Activated naive CD8-positive, alpha-beta T cell (primary cell): ENCODE data around the gene CYP27A1.
"Not testable (repeated sequence)": the region's sequence is repeated elsewhere in the genome, so short reads cannot be mapped to it uniquely, and the experiment has no call there.

ENCODE experiments used
- H3K27ac Mint-ChIP-seq: one replicate; pipeline ENCODE4 v1.8.0; 2021; ENCODE audit warnings: mixed read lengths
- H3K27me3 Mint-ChIP-seq: one replicate; pipeline ENCODE4 v1.8.0; 2021; ENCODE audit warnings: mixed read lengths
- H3K36me3 Mint-ChIP-seq: one replicate; pipeline ENCODE4 v1.8.0; 2021; ENCODE audit warnings: mixed read lengths
- H3K4me1 Mint-ChIP-seq: one replicate; pipeline ENCODE4 v1.8.0; 2021; ENCODE audit warnings: low read depth, mixed read lengths
- H3K4me3 Mint-ChIP-seq: one replicate; pipeline ENCODE4 v1.8.0; 2021; ENCODE audit warnings: mild to moderate bottlenecking, mixed read lengths
- H3K9me3 Mint-ChIP-seq: one replicate; pipeline ENCODE4 v1.8.0; 2021; ENCODE audit warnings: low read depth, mixed read lengths

The CYP27A1 gene

GRCh38 chr2:218754781-218755180 is 27.2 kb upstream of the CYP27A1 start:
- Mint-ChIP-seq H3K4me3 (no peak overlapping the region), H3K4me1 (no peaks in the 10 kb centered on the region), H3K9me3 (no peaks in the 10 kb centered on the region), H3K27me3 (no peaks in the 10 kb centered on the region), H3K27ac (no peak overlapping the region), H3K36me3 (peaks cover 31% of the 10 kb centered on the region)

DNA sequence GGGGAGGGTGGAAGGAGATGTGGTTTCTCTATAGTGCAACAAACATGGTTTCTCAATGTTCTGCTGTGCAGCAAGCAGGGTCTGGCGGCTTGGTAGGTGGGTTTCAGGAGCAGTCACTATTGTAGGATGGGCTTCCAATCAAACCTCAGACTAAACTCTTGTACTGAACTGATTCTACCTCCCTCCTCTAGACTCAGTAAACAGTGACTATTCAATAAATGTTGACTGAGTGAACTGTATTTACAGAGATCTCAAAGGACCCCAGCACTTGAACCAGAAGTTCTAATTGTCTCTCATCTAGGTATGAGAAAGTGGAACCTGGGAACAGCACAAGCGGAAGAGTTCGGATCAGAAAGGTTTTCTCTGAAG is 26.8 kb upstream of the CYP27A1 start:
- H3K36me3 Mint-ChIP-seq, result peaks cover 30% of the 10 kb centered on the region
- H3K9me3 Mint-ChIP-seq, result no peaks in the 10 kb centered on the region
- no peak overlapping the region for H3K4me3 Mint-ChIP-seq
- H3K27me3 Mint-ChIP-seq, result no peaks in the 10 kb centered on the region
- H3K4me1 Mint-ChIP-seq, result no peaks in the 10 kb centered on the region
- no peak overlapping the region for H3K27ac Mint-ChIP-seq

DNA sequence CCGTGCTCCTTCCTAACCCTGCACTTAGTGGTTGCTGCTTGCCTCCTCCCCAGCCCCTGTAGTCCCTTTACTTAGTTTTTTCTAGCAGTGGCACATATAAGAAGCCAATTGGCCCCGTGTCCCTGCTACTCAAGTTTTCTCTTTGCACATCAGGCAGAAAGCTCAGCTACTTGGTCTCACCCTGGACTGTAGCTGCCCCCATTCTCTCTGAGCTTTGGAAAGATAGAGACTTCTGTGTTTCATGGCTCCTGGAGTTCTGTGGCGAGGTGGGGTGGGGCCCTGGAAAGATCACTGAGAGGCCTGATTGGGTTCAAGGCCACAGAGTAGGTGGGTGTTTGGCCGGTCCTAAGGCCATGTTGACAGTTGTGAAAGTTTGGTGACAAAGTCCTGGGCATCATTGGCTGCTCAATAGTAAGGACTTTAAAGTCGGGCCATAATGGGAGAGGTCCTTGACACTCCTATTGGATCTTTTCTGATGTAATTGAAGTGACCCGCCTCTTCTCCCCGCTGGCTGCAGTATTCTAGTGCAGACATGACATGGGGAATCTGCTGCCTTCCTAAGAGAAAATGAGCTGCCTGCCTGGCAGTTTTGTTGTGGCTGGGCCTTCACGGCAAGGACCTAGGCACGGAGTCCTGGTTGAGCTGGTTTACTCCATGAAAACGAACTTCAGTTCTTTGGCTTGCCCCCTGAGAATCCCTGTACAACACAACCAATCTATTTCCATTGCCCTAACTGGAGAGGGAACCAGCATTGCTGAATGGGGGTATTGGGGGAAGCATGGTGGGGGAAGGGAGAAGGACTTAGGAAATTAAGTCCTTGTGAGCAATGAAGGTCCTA is 26.2 kb upstream of the CYP27A1 start:
- no peaks in the 10 kb centered on the region for H3K4me1 Mint-ChIP-seq
- no peaks in the 10 kb centered on the region for H3K9me3 Mint-ChIP-seq
- no peaks in the 10 kb centered on the region for H3K27me3 Mint-ChIP-seq
- peaks cover 26% of the 10 kb centered on the region for H3K36me3 Mint-ChIP-seq
- H3K27ac Mint-ChIP-seq, result no peak overlapping the region
- H3K4me3 Mint-ChIP-seq, result no peak overlapping the region

GRCh38 chr2:218756599-218757377 is 25.2 kb upstream of the CYP27A1 start:
- Mint-ChIP-seq H3K9me3 (no peaks in the 10 kb centered on the region), H3K27me3 (no peaks in the 10 kb centered on the region), H3K4me3 (no peak overlapping the region), H3K4me1 (no peaks in the 10 kb centered on the region), H3K36me3 (peaks cover 23% of the 10 kb centered on the region), H3K27ac (no peak overlapping the region)

DNA sequence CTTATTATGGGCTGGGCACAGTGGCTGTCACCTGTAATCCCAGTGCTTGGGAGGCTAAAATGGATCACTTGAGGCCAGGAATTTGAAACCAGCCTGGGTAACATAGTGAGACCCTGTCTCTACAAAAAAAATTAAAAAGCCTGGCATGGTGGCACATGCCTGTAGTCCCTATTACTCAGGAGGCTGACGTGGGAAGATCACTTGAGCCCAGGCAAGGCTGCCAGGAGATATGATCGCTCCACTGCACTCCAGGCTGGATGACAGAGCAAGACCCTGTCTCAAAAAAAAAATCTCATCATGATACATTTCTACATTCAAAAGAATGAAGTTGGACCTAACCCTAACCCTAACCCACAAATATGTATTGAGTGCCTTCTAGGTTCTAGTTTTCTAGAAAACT is 20.2 kb upstream of the CYP27A1 start:
- Mint-ChIP-seq H3K27ac (no peak overlapping the region), H3K27me3 (no peaks in the 10 kb centered on the region), H3K4me1 (no peaks in the 10 kb centered on the region), H3K4me3 (no peak overlapping the region), H3K9me3 (no peaks in the 10 kb centered on the region), H3K36me3 (no peaks in the 10 kb centered on the region)

- H3K4me1 Mint-ChIP-seq, H3K27ac Mint-ChIP-seq, H3K4me3 Mint-ChIP-seq, H3K27me3 Mint-ChIP-seq: not testable (repeated sequence)
- peaks cover 11% of the 10 kb centered on the region for H3K9me3 Mint-ChIP-seq
- peaks cover 26% of the 10 kb centered on the region for H3K36me3 Mint-ChIP-seq
Observed at GRCh38 chr2:218772759-218773158, 9.2 kb upstream of the CYP27A1 start.

DNA sequence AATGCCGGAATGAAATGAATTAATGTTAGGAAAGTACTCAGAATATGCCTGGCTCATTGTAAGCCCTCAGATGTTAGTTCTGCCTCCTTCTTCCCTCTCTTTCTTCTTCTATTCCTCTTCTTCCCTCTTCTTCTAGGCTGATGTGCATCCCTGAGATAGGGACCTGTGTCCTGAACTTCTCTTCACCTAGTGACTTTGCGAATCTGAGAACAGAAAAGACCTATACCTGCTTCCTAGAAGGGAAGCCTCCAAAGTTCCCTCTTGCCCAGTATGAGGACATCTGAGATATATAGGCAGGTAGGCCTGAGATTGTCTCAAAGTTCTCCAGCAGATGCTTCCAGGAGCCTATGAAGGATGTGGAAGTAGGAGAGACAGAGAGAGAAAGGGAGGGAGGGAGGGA is 8.1 kb upstream of the CYP27A1 start:
- Mint-ChIP-seq H3K4me1 (no peaks in the 10 kb centered on the region), H3K9me3 (peaks cover 11% of the 10 kb centered on the region), H3K4me3 (no peak overlapping the region), H3K27ac (no peak overlapping the region), H3K27me3 (peaks cover 8% of the 10 kb centered on the region), H3K36me3 (peaks cover 28% of the 10 kb centered on the region)

DNA sequence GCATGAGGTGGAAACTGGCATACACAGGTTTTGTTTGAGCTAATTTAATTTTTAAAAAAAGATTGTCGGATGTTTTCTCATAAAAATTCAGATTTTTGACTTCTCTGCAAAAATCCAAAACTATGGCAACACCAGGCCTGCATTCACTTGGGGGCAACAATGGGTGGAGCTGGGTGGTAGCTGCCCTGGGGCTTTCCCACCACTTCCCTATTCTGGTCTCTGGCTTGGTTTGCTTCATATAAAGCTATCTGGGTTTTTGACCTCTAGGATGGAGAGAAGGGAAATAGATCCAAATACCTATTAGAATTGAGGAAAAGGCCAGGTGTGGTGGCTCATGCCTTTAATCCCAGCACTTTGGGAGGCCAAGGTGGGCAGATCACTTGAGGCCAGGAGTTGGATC is 5.5 kb upstream of the CYP27A1 start:
- H3K9me3 Mint-ChIP-seq, result peaks cover 11% of the 10 kb centered on the region
- H3K4me1 Mint-ChIP-seq, result peaks cover 8% of the 10 kb centered on the region
- H3K27ac Mint-ChIP-seq, result no peak overlapping the region
- peaks cover 27% of the 10 kb centered on the region for H3K36me3 Mint-ChIP-seq
- peaks cover 20% of the 10 kb centered on the region for H3K27me3 Mint-ChIP-seq
- no peak overlapping the region for H3K4me3 Mint-ChIP-seq

- Mint-ChIP-seq H3K9me3 (peaks cover 11% of the 10 kb centered on the region), H3K27ac (no peak overlapping the region), H3K4me3 (no peak overlapping the region)
Observed at GRCh38 chr2:218777276-218777990, 4.5 kb upstream of the CYP27A1 start.

GRCh38 chr2:218780046-218780445 is 1.9 kb upstream of the CYP27A1 start:
- Mint-ChIP-seq H3K9me3 (peaks cover 11% of the 10 kb centered on the region), H3K4me3 (no peak overlapping the region), H3K27ac (no peak overlapping the region), H3K36me3 (peaks cover 26% of the 10 kb centered on the region), H3K4me1 (peaks cover 8% of the 10 kb centered on the region), H3K27me3 (peaks cover 36% of the 10 kb centered on the region)

More at GRCh38 chr2:218777276-218777990, 4.5 kb upstream of the CYP27A1 start:
- Mint-ChIP-seq H3K27me3 (peaks cover 23% of the 10 kb centered on the region), H3K36me3 (peaks cover 25% of the 10 kb centered on the region), H3K4me1 (peaks cover 8% of the 10 kb centered on the region)

DNA sequence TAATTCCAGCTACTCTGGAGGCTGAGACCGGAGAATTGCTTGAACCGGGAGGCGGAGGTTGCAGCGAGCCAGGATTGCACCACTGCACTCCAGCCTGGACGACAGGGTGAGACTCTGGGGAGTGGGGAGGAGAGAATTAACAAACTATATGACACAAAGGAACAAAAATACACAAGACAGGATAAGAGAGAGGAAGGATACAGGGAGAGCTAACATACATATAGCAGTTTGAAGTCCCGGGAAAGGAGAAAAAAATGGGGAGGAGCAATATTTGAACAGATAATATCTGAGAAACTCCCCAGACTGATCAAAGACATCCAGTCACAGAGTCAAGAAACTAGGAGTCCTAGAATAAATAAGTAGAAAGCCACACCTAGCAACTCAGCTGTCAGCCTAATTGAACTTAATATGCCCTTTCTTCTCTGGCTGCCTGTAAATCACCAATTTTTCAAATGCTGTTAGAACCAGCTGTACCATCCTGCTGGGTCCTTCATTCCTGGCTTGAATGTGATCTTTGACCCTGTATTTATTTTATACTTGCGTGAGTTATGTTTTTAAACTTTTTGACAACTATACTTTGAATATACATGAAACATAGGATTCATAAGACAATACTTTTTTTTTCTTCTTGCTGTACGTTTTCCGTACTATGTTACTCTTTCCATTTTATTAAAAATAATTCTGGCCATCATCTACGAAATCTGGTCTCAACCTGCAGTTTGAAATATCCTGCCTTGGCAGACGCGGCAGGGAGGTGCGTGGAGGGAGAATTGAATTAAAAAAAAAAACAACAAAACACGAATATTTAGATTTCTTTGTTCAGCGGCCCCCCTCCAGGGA is 876 bp upstream of the CYP27A1 start:
- H3K27ac Mint-ChIP-seq, result no peak overlapping the region
- peak overlapping the region; percentile 44 for H3K4me3 Mint-ChIP-seq
- H3K27me3 Mint-ChIP-seq, result peaks cover 38% of the 10 kb centered on the region
- peaks cover 10% of the 10 kb centered on the region for H3K9me3 Mint-ChIP-seq
- peaks cover 20% of the 10 kb centered on the region for H3K36me3 Mint-ChIP-seq
- peaks cover 8% of the 10 kb centered on the region for H3K4me1 Mint-ChIP-seq

- H3K27me3 Mint-ChIP-seq, result peaks cover 37% of the 10 kb centered on the region
- no peak overlapping the region for H3K4me3 Mint-ChIP-seq
Observed at GRCh38 chr2:218782528-218782844, 539 bp downstream of the CYP27A1 start.

GRCh38 chr2:218783688-218784087 is 1.7 kb downstream of the CYP27A1 start:
- Mint-ChIP-seq H3K27ac (no peak overlapping the region), H3K9me3 (no peaks in the 10 kb centered on the region), H3K4me3 (no peak overlapping the region), H3K27me3 (peaks cover 39% of the 10 kb centered on the region), H3K36me3 (peaks cover 13% of the 10 kb centered on the region), H3K4me1 (peaks cover 8% of the 10 kb centered on the region)

More at GRCh38 chr2:218782528-218782844, 539 bp downstream of the CYP27A1 start:
- Mint-ChIP-seq H3K4me1 (peaks cover 8% of the 10 kb centered on the region), H3K27ac (no peak overlapping the region), H3K9me3 (no peaks in the 10 kb centered on the region), H3K36me3 (peaks cover 10% of the 10 kb centered on the region)

DNA sequence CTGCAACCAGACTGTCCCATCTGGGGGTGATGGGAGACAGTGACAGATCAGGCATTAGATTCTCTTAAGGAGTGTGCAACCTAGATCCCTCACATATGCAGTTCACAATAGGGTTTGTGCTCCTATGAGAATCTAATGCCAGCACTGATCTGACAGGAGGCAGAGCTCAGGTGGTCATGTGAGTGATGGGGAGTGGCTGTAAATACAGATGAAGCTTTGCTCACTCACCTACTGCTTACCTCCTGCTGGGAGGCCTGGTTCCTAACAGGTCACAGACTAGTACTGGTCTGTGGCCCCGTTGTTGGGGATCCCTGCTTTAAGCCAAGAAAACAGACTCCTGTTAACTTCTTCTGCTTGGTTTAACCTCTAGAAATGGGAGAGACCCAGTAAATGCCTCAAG is 3.2 kb downstream of the CYP27A1 start:
- H3K9me3 Mint-ChIP-seq, result no peaks in the 10 kb centered on the region
- peaks cover 38% of the 10 kb centered on the region for H3K27me3 Mint-ChIP-seq
- H3K27ac Mint-ChIP-seq, result no peak overlapping the region
- peaks cover 10% of the 10 kb centered on the region for H3K36me3 Mint-ChIP-seq
- H3K4me1 Mint-ChIP-seq, result peaks cover 8% of the 10 kb centered on the region
- no peak overlapping the region for H3K4me3 Mint-ChIP-seq
